ENCODE results near the gene PPFIBP1. TPM values are rescaled to one million over a fixed set of nuclear protein-coding genes. Genes with fewer than 3 reads are reported as not detected.
A peak's percentile ranks its signal among the peaks of the same experiment; 100 is the strongest.
"Not testable (repeated sequence)": the region's sequence is repeated elsewhere in the genome, so short reads cannot be mapped to it uniquely, and the experiment has no call there.

The PPFIBP1 gene
- total RNA-seq, 1 donor from 2014 or later: 99.6 TPM

DNA sequence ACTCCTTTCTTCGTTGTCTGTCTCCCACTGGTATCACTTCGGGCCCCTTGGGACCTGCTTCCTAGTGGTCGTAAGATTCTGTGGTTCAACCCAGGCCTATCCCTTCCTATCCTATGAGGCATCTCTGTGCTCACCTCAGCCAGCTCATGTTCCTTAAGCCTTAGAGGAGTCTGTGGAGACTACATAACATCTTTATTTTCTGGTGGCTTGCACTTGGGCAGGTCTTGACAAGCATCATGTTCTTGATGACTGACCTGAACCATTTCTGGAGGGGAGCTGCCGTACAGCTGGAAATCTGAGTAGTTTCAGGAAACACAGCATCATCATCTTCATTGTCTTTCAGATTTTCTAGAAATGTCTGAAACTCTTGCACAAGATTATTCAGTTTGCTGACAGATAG, 69.3 kb downstream of the PPFIBP1 start:
- no peak for DNase-seq

GRCh38 chr12:27595231-27595642, 71.2 kb downstream of the PPFIBP1 start:
- DNase-seq: peak; percentile 71

- DNase-seq: not testable (repeated sequence)
Observed at GRCh38 chr12:27598866-27599265, 74.9 kb downstream of the PPFIBP1 start.

DNA sequence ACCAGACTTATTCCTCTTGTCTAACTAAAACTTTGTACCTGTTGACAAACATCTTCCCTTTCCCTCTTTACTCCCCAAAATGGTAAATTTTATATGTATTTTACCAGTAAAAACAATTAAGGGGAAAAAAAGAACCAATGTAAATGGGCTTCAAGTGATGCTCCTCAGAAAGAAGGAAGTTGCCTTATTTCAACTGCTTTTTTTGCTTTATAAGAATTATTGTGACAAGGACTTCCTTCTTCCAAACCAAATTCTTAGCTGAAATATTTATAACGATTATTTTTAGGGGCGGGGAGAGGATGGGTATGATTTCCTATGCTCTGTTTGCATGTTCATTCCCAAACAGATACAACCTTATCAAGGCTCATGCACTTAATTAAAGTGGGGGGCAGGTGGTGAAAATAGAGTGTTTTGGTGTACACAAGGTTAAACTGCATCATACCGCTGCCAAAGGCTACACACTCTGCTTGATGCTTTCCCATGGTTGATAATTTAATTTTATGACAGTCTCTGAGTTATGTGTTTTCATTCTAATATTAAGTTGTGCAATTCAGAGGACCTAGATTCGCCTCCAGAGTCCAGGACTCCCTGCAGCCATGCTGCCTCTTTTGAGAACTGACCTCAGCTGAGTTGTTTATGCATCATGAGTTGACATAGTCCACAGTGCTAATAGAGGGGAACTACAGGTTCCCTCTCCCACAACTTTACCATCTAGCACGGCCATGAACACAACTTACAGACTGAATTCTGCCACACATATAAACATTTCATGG, 77.2 kb downstream of the PPFIBP1 start:
- not testable (repeated sequence) for DNase-seq

DNA sequence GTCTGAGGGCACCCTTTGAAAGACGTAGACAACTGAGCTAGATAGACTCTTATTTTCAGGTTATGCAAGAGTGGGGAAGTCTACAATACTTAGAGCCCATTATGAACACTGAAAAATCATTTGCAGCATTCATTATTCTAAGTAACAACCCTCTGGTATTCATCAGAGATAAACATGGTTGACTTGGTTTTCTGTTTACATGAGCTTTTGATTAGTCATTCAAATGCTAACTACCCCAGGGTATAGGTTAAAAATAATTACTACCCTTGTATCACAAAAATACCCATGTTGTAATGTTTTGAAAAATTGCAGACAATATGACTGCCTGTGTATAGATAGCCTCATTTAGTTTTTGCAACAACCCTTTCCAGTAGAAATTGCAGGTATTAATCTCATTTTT, 78.5 kb downstream of the PPFIBP1 start:
- no peak for DNase-seq

- no peak for DNase-seq
Observed at GRCh38 chr12:27604431-27604830, 80.4 kb downstream of the PPFIBP1 start.

- no peak for DNase-seq
Observed at GRCh38 chr12:27606986-27607385, 83.0 kb downstream of the PPFIBP1 start.

DNA sequence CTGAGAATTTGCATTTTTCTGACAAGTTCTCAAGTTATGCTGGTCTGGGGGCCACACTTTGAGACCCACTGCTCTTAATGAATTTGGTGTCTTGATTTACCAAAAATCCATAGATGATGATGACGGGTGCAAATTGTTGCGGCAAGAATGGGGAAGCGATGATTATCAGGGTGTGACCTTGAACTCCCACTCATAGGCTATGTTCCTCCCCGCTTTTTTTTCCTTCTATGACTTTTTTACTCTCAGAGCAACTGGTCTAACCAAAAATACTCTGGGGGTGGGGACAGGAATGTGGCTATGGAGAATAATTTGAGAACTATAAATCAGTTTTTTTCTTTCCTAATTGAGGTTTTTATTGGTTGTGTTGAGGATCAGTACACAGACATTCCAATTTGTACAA, 83.6 kb downstream of the PPFIBP1 start:
- DNase-seq: no peak

- DNase-seq: no peak
Observed at GRCh38 chr12:27608890-27609289, 84.9 kb downstream of the PPFIBP1 start.

DNA sequence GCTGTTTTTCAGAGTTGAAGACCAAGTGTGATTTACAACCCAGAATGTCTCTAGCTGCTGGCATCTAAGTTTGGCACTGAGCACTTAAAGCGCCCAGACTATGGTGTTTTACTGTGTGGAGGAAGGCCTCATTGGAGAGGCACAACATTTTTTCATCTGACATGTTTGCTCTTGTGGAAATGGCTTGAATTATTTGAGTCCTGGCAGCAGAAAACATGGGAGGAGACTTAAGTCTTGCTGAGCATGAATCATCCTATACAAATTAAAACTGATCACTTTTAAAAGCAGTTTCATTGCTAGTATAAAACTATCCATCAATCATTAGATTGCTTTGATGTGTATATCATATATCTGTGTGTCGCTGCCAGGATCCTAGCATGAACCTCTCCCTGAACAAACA, 86.4 kb downstream of the PPFIBP1 start:
- DNase-seq: peak; percentile 43

DNA sequence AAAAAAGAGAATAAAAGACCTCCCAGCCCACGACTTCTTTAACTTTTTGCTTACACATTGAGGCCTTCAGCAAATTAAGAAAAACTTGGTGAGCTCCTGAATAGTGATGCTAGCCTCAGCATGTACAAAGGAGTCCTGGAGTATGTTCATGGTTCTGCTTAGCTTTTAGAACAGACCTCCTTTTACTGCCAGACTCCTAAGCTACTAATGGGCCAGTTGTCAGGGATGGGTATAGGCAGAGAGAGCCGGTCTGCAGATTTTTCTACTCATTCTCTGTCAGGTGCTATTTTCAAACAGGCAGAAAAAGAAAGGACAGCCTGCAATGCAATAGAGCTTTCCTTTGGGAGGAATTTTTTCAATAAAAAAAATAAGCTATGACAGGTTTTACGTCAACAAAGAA, 90.4 kb downstream of the PPFIBP1 start:
- DNase-seq: no peak

- no peak for DNase-seq
Observed at GRCh38 chr12:27614866-27615265, 90.9 kb downstream of the PPFIBP1 start.

GRCh38 chr12:27615331-27615891, 91.4 kb downstream of the PPFIBP1 start:
- no peak for DNase-seq

DNA sequence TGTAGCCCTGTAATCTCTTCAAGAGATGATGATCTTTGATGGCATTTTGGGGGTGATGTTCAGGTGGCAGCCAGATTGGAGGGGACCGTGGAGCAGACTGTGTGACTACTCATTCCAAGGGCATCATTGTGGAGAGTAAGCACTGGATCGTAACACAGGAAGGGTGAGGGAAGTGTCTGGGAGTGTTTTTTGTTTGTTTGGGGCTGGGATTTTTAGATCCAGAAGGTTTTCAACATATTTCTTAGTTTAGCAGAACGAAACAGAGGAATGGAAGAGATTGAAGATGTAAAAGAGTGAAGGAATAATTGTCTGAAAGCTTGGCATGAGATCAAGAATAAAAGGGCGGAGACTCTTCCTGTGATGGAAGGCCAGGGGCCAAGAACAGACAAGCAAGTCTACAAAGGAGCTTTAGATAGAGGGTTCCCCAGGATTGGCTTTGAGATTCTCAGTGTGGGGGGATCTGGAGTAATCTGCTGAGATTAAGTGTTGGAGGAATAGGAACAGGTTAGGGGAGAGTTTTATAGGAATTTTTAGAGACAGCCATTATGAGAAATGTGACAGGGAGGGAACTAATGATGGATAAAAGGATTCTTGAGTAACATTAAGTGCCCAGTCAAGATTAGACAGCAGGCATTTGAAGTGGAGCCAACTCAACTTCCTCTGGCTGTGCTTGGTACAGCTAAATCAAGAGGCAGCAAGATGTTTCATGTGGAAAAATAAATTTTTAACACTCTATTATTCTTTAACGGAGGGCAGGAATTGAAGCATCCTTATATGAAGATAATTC, 92.5 kb downstream of the PPFIBP1 start:
- peak; percentile 28 for DNase-seq

DNA sequence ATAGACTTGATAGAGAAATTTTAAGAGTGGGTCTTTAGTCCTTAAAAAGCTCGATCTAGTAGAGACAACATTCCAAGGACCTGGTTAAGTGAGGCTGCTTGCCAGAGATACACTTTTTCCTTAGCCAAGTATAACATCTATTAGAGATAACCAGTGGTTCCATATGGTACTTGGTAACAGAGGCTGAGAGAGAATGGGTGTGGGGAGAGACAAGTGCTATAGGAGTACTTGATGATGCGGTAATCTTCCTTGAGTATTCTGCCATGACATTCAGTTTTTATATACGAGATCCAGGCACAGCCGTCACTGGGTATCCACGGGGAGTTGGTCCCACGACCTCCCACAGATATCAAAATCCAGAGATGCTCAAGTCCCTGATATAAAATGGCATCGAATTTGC, 94.8 kb downstream of the PPFIBP1 start:
- DNase-seq: no peak

- no peak for DNase-seq
Observed at GRCh38 chr12:27619308-27619707, 95.3 kb downstream of the PPFIBP1 start.

- DNase-seq: no peak
Observed at GRCh38 chr12:27620121-27620520, 96.1 kb downstream of the PPFIBP1 start.

DNA sequence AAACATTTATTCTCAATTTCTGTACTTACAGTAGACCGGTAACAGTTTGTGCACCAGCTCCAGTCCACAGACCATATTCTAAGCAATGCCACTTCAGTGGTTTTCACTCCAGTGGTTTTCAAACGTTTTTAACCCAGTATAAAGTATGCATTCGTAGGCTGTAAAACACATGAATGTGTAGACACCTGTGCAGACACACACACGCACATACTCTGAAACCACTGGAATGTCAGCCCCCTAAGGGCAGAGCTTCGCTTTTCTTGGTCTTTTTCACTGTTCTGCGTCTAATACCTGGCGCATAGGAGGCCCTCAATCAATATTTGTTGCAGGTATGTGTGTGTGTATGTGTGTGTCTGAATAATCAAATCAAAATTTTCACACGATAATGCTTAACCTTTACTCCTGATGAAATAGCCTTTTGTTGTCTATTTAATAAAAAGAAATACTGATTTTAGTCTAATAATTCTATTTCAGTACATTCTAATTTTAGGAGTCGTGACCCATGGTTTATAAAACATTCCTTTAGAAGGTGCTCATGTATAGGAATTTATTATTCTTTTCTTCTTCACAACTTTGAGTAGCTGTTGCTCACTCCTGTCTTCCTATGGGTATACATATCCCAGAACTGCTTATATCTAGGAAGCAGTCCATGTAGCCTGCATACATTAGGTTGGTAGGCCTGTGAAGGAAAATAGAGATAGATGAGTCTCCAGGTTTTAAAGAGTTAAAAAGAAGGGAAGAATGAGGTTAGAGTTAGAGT, 98.6 kb downstream of the PPFIBP1 start:
- DNase-seq: no peak

- no peak for DNase-seq
Observed at GRCh38 chr12:27623645-27624044, 99.6 kb downstream of the PPFIBP1 start.

- DNase-seq: no peak
Observed at GRCh38 chr12:27624586-27624985, 100.6 kb downstream of the PPFIBP1 start.

- no peak for DNase-seq
Observed at GRCh38 chr12:27627123-27627852, 103.3 kb downstream of the PPFIBP1 start.
